ENCODE data around the gene ADARB2.

GRCh38 chr10:1454951-1455350, 282.4 kb downstream of the ADARB2 start:
- TF ChIP-seq HDGF (IDR thresholded peaks at IDR 0.05; ENCODE audit: borderline replicate concordance) (no peak), SP1 (IDR thresholded peaks at IDR 0.05) (no peak), FOXM1 (IDR thresholded peaks at IDR 0.05; ENCODE audit: borderline replicate concordance) (no peak), BHLHE40 (IDR thresholded peaks at IDR 0.05; ENCODE audit: borderline replicate concordance) (no peak)

Data from HEK293T (cell line).